Muscle of leg (tissue), 11 donors: Measurements from ENCODE around the gene CDK17. TPM values are rescaled to one million over a fixed set of nuclear protein-coding genes. Genes with fewer than 3 reads are reported as not detected.
"Not testable (repeated sequence)": the region's sequence is repeated elsewhere in the genome, so short reads cannot be mapped to it uniquely, and the experiment has no call there.

Experiments
- DNase-seq: peaks from one replicate; pipeline ENCODE4 v3.0.0; 2013
- H3K27ac ChIP-seq: one replicate; pipeline ENCODE4 v1.5.1; 2013; ENCODE audit warnings: mild to moderate bottlenecking, low read length, control low read depth
- H3K27me3 ChIP-seq: one replicate; pipeline ENCODE4 v1.6.1; 2013; ENCODE audit warnings: low read length; ENCODE audit not compliant: control insufficient read depth, insufficient read depth
- H3K36me3 ChIP-seq: one replicate; pipeline ENCODE4 v1.6.1; 2013; ENCODE audit warnings: low read length; ENCODE audit not compliant: control insufficient read depth, insufficient read depth
- H3K4me1 ChIP-seq: one replicate; pipeline ENCODE4 v1.6.1; 2013; ENCODE audit warnings: low read length; ENCODE audit not compliant: control insufficient read depth, insufficient read depth
- H3K4me3 ChIP-seq: one replicate; pipeline ENCODE4 v1.5.1; 2013; ENCODE audit warnings: low read length, control low read depth
- H3K9me3 ChIP-seq: replicated peaks from 2 replicates; pipeline ENCODE4 v1.6.1; 2013; ENCODE audit warnings: low read depth, low read length; ENCODE audit not compliant: control insufficient read depth
- WGBS: methylation state at CpG from one replicate; pipeline ENCODE4 v1.1.5; 2013; ENCODE audit warnings: missing lambda C conversion rate; ENCODE audit not compliant: insufficient coverage; 5-methylcytosine and 5-hydroxymethylcytosine counted together
- polyA plus RNA-seq, 8 donors: library from polyadenylated mRNA; unstranded; fragments of 120-200 nt; gene quantifications; one replicate each; pipeline versions ENCODE4 v1.2.1 to v1.2.3, GENCODE V29; 2013; ENCODE audit warnings: inconsistent platforms in 1 of 8, low replicate concordance in 1 of 8; ENCODE audit not compliant: insufficient read length in 8 of 8, insufficient read depth in 1 of 8
- total RNA-seq: library from RNA; stranded (reverse); fragments of 120-200 nt; gene quantifications from one replicate; pipeline ENCODE4 v1.2.4, GENCODE V29; 2013

CDK17 gene
- total and polyA plus RNA-seq, 9 donors, result 23.4 to 31.0 (median 25.7) TPM

- no peaks in the 10 kb centered on the region for H3K9me3 ChIP-seq
- no peaks in the 10 kb centered on the region for H3K27me3 ChIP-seq
- peaks cover 4% of the 10 kb centered on the region for H3K4me1 ChIP-seq
- no peak for DNase-seq
- no peak overlapping the region for H3K4me3 ChIP-seq
- no peaks in the 10 kb centered on the region for H3K36me3 ChIP-seq
- no peak overlapping the region for H3K27ac ChIP-seq
- 100% methylated on average over 1 of the region's 1 CpG for WGBS
These were observed 3.6 kb upstream of the CDK17 start for GRCh38 chr12:96403870-96404269.

DNA sequence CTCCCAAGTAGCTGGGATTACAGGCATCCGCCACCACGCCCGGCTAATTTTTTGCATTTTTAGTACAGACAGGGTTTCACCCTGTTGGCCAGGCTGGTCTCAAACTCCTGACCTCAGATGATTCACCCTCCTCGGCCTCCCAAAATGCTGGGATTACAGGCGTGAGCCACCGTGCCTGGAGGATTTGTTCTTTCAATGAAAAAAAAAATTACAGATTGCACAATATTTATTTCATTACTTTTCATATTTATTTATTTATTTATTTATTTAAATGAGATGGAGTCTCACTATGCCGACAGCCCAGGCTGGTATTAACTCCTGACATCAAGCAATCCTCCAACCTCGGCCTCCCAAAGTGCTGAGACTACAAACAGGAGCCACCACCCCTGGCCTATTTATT, 2.3 kb upstream of the CDK17 start:
- not testable (repeated sequence) for DNase-seq, H3K9me3 ChIP-seq, H3K4me1 ChIP-seq, H3K36me3 ChIP-seq, H3K27ac ChIP-seq, H3K27me3 ChIP-seq, H3K4me3 ChIP-seq
- WGBS, result 100% methylated on average over 3 of the region's 8 CpGs

DNA sequence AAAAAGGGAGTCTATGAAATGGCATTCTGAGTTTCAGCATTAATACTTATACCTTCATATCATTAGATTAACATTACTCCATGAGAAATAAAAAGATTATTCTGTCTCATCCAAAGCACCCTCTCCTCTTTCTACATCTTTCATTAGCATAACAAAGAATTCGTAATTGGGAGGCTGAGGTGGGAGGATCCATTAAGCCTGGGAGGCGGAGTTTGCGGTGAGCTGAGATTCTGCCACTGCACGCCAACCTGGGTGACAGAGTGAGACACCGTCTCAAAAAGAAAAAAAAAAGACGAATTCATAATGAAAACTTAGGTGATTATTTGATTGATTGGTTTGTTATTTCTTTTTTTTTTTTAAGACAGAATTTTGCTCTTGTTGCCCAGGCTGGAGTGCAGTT, 1.8 kb upstream of the CDK17 start:
- Histone ChIP-seq H3K27ac (no peak overlapping the region), H3K36me3 (no peaks in the 10 kb centered on the region), H3K9me3 (no peaks in the 10 kb centered on the region), H3K27me3 (no peaks in the 10 kb centered on the region), H3K4me3 (no peak overlapping the region), H3K4me1 (peaks cover 3% of the 10 kb centered on the region)
- WGBS, result 100% methylated on average over 3 of the region's 6 CpGs
- DNase-seq, result no peak

- H3K9me3 ChIP-seq, result no peaks in the 10 kb centered on the region
- DNase-seq, result peak; percentile 71
- no peaks in the 10 kb centered on the region for H3K36me3 ChIP-seq
- H3K27me3 ChIP-seq, result no peaks in the 10 kb centered on the region
- peaks cover 3% of the 10 kb centered on the region for H3K4me1 ChIP-seq
- peak overlapping the region; percentile 95 for H3K27ac ChIP-seq
- 10% methylated on average over 2 of the region's 18 CpGs for WGBS
- H3K4me3 ChIP-seq, result peak overlapping the region; percentile 67
These were observed 1.0 kb upstream of the CDK17 start for GRCh38 chr12:96401076-96401871.

- Histone ChIP-seq H3K27me3 (no peaks in the 10 kb centered on the region), H3K4me1 (peaks cover 3% of the 10 kb centered on the region), H3K9me3 (no peaks in the 10 kb centered on the region), H3K36me3 (no peaks in the 10 kb centered on the region), H3K4me3 (peak overlapping the region; percentile 67), H3K27ac (peak overlapping the region; percentile 95)
- DNase-seq, result no peak
- no CpG with 5 or more reads among the region's 20 CpGs for WGBS
These were observed 414 bp upstream of the CDK17 start for GRCh38 chr12:96400631-96401075.

DNA sequence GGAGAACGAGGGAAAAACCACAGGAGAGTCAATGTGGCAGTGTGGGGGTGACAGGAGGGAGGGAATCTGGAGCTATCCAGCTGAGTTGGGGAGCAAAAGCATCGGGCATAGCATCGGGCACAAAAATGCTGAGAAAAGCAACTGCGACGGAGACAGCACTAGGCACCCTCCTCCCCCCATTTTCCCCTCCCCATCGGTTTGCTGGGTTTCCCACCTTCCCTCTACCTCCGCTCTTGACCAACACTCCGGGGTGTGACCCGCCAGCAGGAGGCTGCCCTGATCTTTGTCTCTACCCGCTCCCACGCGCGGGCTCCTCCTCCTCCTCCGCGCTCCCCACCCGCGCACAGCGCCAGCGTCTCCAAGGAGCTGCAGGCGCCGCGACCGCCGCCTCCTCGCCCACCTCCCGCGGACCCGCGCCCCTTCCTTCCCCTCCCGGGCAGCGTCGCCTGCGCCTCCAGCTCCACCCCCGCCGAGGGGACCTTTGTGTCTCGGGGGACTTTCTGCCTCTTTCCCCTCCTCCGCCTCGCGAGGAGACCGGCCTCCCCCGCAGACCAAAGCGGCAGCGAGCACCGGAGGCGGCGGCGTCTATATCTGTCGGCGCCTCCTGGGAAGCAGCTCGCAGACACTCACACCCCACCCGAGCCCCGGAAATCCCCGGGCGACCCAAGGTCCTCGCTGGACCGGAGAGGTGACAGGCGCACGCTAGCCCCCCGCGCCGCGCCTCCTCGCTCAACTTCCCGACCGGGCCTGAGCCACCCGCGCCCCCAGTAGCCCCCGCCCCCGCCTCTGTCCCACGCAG, 920 bp downstream of the CDK17 start:
- peak; percentile 81 for DNase-seq
- Histone ChIP-seq H3K27me3 (no peaks in the 10 kb centered on the region), H3K4me3 (peak overlapping the region; percentile 93), H3K9me3 (no peaks in the 10 kb centered on the region), H3K27ac (peak overlapping the region; percentile 94), H3K4me1 (peaks cover 3% of the 10 kb centered on the region), H3K36me3 (no peaks in the 10 kb centered on the region)
- 0% methylated on average over 61 of the region's 70 CpGs for WGBS

DNA sequence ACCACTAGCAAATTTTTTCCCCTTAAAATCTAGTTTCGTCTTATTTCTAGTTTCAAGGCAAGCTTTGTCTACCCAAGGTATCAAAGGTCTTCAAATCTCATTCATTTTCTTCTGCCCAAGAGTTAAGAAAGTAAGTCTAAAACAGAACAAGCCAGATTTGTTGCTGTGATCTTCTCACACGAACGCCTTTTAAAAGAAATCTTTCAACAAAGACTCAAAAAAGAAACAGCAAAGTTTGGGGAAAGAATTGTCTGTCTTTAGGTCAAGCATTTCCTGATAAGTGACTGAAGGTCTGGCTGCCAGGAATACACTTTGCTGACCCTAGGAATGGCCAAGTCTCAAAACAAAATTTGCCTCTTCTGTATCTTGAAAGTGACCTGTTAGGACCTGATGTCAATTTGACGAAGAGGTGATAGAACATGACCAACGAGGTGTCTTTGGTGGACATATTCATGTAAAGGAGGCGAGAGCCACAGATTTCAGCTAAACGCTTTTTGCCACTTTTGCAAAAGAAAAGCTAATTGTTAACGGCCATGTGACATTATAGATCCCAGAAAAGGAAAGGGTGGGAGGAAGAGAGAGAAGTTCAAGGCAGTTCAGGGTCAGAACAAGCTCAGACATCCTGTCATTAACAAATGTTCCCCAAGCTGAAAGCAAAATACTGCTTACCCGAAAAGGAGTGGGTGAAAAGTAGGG, 1.7 kb downstream of the CDK17 start:
- no peaks in the 10 kb centered on the region for H3K9me3 ChIP-seq
- H3K27ac ChIP-seq, result peak overlapping the region; percentile 94
- peaks cover 3% of the 10 kb centered on the region for H3K4me1 ChIP-seq
- no peaks in the 10 kb centered on the region for H3K36me3 ChIP-seq
- WGBS, result 15% methylated on average over 7 of the region's 9 CpGs
- peak overlapping the region; percentile 93 for H3K4me3 ChIP-seq
- H3K27me3 ChIP-seq, result no peaks in the 10 kb centered on the region
- DNase-seq, result peak; percentile 13

DNA sequence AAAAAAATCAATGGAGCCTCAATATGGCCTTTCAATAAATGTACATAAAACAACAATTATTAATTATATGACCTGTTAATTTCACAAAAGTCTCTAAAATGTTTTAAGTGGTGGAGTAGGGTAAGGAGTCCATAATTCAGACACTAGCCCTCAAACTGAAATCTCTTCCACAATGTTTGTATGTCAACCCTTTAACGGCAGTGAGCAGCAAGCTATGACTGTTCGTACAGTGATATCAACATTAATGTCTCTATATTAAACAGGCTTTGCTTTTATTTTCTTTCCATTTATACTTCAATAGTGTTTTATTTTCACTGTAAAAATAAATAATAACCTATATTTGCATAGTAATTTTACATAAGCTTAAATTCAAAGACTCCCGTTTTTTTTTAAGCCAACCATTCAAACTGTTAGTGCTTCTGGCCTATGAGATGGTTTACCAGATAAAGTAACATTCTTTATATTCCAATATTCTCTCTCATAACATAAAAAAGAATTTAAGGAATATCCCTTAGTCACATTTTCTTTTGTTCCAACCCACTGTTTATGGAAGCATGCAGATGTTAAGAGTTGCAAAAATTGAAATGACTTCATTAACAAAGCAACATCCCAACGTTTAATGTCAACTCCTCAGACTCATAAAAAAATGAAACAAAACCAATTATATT, 2.3 kb downstream of the CDK17 start:
- Histone ChIP-seq H3K4me1 (peaks cover 3% of the 10 kb centered on the region), H3K4me3 (peak overlapping the region; percentile 93), H3K9me3 (no peaks in the 10 kb centered on the region), H3K27me3 (no peaks in the 10 kb centered on the region), H3K27ac (peak overlapping the region; percentile 94), H3K36me3 (no peaks in the 10 kb centered on the region)
- no peak for DNase-seq
- WGBS, result no CpG with 5 or more reads among the region's 4 CpGs

- peaks cover 3% of the 10 kb centered on the region for H3K4me1 ChIP-seq
- H3K36me3 ChIP-seq, result no peaks in the 10 kb centered on the region
- WGBS, result no CpG with 5 or more reads among the region's 5 CpGs
- H3K27ac ChIP-seq, result no peak overlapping the region
- DNase-seq, result no peak
- H3K4me3 ChIP-seq, result no peak overlapping the region
- no peaks in the 10 kb centered on the region for H3K9me3 ChIP-seq
- H3K27me3 ChIP-seq, result no peaks in the 10 kb centered on the region
These were observed 3.3 kb downstream of the CDK17 start for GRCh38 chr12:96396914-96397313.
